SK-N-SH treated with all-trans-retinoic acid at 6 μM for 48 hours (cell line): Measurements from ENCODE around the gene KCNMA1.

Source experiments
- PATZ1 ChIP-seq: fragments of 250-450 bp; sonication (Bioruptor Pico); IDR thresholded peaks from 2 replicates; pipeline ENCODE4 v1.8.0; 2020; ENCODE audit warnings: mild to moderate bottlenecking, moderate library complexity, borderline replicate concordance
- TOX ChIP-seq: fragments of 250-450 bp; sonication (Bioruptor Pico); IDR thresholded peaks from 2 replicates; pipeline ENCODE4 v1.8.0; 2021; ENCODE audit warnings: mild to moderate bottlenecking, moderate library complexity, borderline replicate concordance

- TF ChIP-seq PATZ1 (CRISPR knock-in tag) (no peak), TOX (no peak)
Measured at GRCh38 chr10:77037735-77038403, 599.7 kb downstream of the KCNMA1 start.
